HepG2 (cell line): ENCODE measurements around the gene FOSB. TPM values are rescaled to one million over a fixed set of nuclear protein-coding genes. Genes with fewer than 3 reads are reported as not detected.
A peak's percentile ranks its signal among the peaks of the same experiment; 100 is the strongest.

Experiments
- BHLHE40 ChIP-seq: IDR thresholded peaks from 2 replicates; pipeline ENCODE4 v1.6.1; 2011; ENCODE audit warnings: low read length, improper control_type of control experiment
- CREBL2 ChIP-seq: sonication (generic); formaldehyde crosslinking; IDR thresholded peaks from 2 replicates; pipeline ENCODE4 v1.8.1; 2023; ENCODE audit warnings: missing genetic modification reagents, mild to moderate bottlenecking, borderline replicate concordance
- DZIP1 ChIP-seq: sonication (generic); formaldehyde crosslinking; IDR thresholded peaks from 2 replicates; pipeline ENCODE4 v1.5.0; 2020; ENCODE audit warnings: mild to moderate bottlenecking, missing genetic modification reagents
- ERF ChIP-seq: IDR thresholded peaks from 2 replicates; pipeline ENCODE4 v1.6.1; 2018; ENCODE audit warnings: missing biosample characterization, missing genetic modification reagents
- ESRRA ChIP-seq: sonication (generic); formaldehyde crosslinking; IDR thresholded peaks from 2 replicates; pipeline ENCODE4 v1.5.1; 2020; ENCODE audit warnings: mild to moderate bottlenecking, low read depth, missing genetic modification reagents
- FOXO1 ChIP-seq: sonication (generic); formaldehyde crosslinking; IDR thresholded peaks from 2 replicates; pipeline ENCODE4 v1.4.0; 2020; ENCODE audit warnings: missing genetic modification reagents
- HNRNPUL1 ChIP-seq: fragments of 200-400 bp; formaldehyde crosslinking; IDR thresholded peaks from 2 replicates; pipeline ENCODE4 v1.6.1; 2017; ENCODE audit warnings: low read depth, mild to moderate bottlenecking, low read length, moderate library complexity
- HOMEZ ChIP-seq: IDR thresholded peaks from 2 replicates; pipeline ENCODE4 v1.6.1; 2016; ENCODE audit warnings: low read depth
- NFKB2 ChIP-seq: sonication (generic); formaldehyde crosslinking; IDR thresholded peaks from 2 replicates; pipeline ENCODE4 v1.4.0; 2020; ENCODE audit warnings: missing genetic modification reagents, borderline replicate concordance
- PAF1 ChIP-seq: IDR thresholded peaks from 2 replicates; pipeline ENCODE4 v1.6.1; 2016; ENCODE audit warnings: missing genetic modification reagents, missing compliant biosample characterization
- POGZ ChIP-seq: sonication (generic); formaldehyde crosslinking; IDR thresholded peaks from 2 replicates; pipeline ENCODE4 v1.4.0; 2020; ENCODE audit warnings: mild to moderate bottlenecking, missing genetic modification reagents
- REXO4 ChIP-seq: sonication (generic); formaldehyde crosslinking; IDR thresholded peaks from 2 replicates; pipeline ENCODE4 v1.8.0; 2022; ENCODE audit warnings: missing genetic modification reagents, mild to moderate bottlenecking, borderline replicate concordance
- RORA ChIP-seq: sonication (generic); formaldehyde crosslinking; IDR thresholded peaks from 2 replicates; pipeline ENCODE4 v1.5.0; 2020; ENCODE audit warnings: mild to moderate bottlenecking, missing genetic modification reagents, moderate library complexity
- SETDB1 ChIP-seq: sonication (generic); formaldehyde crosslinking; IDR thresholded peaks from 2 replicates; pipeline ENCODE4 v1.5.1; 2020; ENCODE audit warnings: missing genetic modification reagents, mild to moderate bottlenecking, borderline replicate concordance
- SOX13 ChIP-seq, 3 experiments: fragments of 450-650 bp in 1 of 3; sonication (generic) in 1 of 3; formaldehyde crosslinking in 1 of 3; IDR thresholded peaks in 2 of 3; conservative IDR thresholded peaks in 1 of 3; 2 replicates each; pipeline versions ENCODE4 v1.5.0 to v1.6.1; 2016 to 2020; ENCODE audit warnings: antibody characterized with exemption in 1 of 3, mild to moderate bottlenecking in 1 of 3, missing compliant biosample characterization in 1 of 3, missing genetic modification reagents in 1 of 3, moderate library complexity in 1 of 3
- SP140L ChIP-seq: sonication (generic); formaldehyde crosslinking; IDR thresholded peaks from 2 replicates; pipeline ENCODE4 v1.4.0; 2020; ENCODE audit warnings: missing genetic modification reagents, borderline replicate concordance
- SP4 ChIP-seq: sonication (generic); formaldehyde crosslinking; IDR thresholded peaks from 2 replicates; pipeline ENCODE4 v1.8.1; 2023; ENCODE audit warnings: mild to moderate bottlenecking, missing genetic modification reagents
- SRF ChIP-seq: IDR thresholded peaks from 2 replicates; pipeline ENCODE4 v1.6.1; 2011; ENCODE audit warnings: mild to moderate bottlenecking, low read depth, low read length, moderate library complexity
- TCF7L2 ChIP-seq: IDR thresholded peaks from 2 replicates; pipeline ENCODE4 v1.6.1; 2011; ENCODE audit warnings: mild to moderate bottlenecking, low read depth, low read length, moderate library complexity
- U2AF2 ChIP-seq: fragments of 200-400 bp; formaldehyde crosslinking; IDR thresholded peaks from 2 replicates; pipeline ENCODE4 v1.6.1; 2017; ENCODE audit warnings: low read depth, mild to moderate bottlenecking, low read length
- YEATS2 ChIP-seq: sonication (generic); formaldehyde crosslinking; IDR thresholded peaks from 2 replicates; pipeline ENCODE4 v1.4.0; 2020; ENCODE audit warnings: missing genetic modification reagents, borderline replicate concordance
- ZFP62 ChIP-seq: sonication (generic); formaldehyde crosslinking; IDR thresholded peaks from 2 replicates; pipeline ENCODE4 v1.4.0; 2020; ENCODE audit warnings: missing genetic modification reagents
- ZNF24 ChIP-seq: fragments of 450-650 bp; IDR thresholded peaks from 2 replicates; pipeline ENCODE4 v1.6.1; 2017; ENCODE audit warnings: antibody characterized with exemption, mild to moderate bottlenecking
- ZNF362 ChIP-seq: sonication (generic); formaldehyde crosslinking; IDR thresholded peaks from 2 replicates; pipeline ENCODE4 v1.4.0; 2020; ENCODE audit warnings: missing genetic modification reagents, mild to moderate bottlenecking, borderline replicate concordance
- polyA plus RNA-seq, 8 experiments: library from polyadenylated mRNA; depleted of rRNA in 3 of 8; stranded (reverse) in 7 of 8; unstranded in 1 of 8; fragments of >200 nt; fragmentation: Illumina TruSeq in 4 of 8; extraction: Trizol in 4 of 8; gene quantifications; 2 replicates each; pipeline versions ENCODE4 v1.2.1 to v1.2.3, GENCODE V29; 2011 to 2016; ENCODE audit warnings: low read depth in 4 of 8, missing spikeins in 1 of 8, mixed read lengths in 1 of 8; ENCODE audit not compliant: insufficient read depth in 1 of 8
- total RNA-seq, 5 experiments: library from RNA; depleted of rRNA; stranded (reverse); fragments of >200 nt; fragmentation: Illumina TruSeq; extraction: Trizol; gene quantifications; 2 replicates each; pipeline ENCODE4 v1.2.3, GENCODE V29; 2016; ENCODE audit warnings: low read depth in 1 of 5

The FOSB gene
- total and polyA plus RNA-seq, 2 of the 13 experiments (the other 11 are each of a cell fraction or from before 2014, with no cell fraction given), result 2.8 to 6.0 TPM

- no peak for TF ChIP-seq HNRNPUL1
- TF ChIP-seq SOX13 (IDR thresholded peaks at IDR 0.05), result no peak
- TF ChIP-seq SOX13 (CRISPR knock-in tag; conservative IDR thresholded peaks at IDR 0.05 in 1 of 2, IDR thresholded peaks at IDR 0.05 in 1 of 2), result peak in 1 of 2 experiments; percentile 67; a peak in 2 of 4 replicates
- TF ChIP-seq U2AF2, result no peak
- peak; percentile 56; the same call in 1 of the 2 replicates for TF ChIP-seq ERF (CRISPR knock-in tag)
- peak; percentile 42; the same call in 1 of the 2 replicates for TF ChIP-seq NFKB2 (CRISPR knock-in tag)
- no peak for TF ChIP-seq SP4
- no peak for TF ChIP-seq DZIP1 (CRISPR knock-in tag)
- no peak for TF ChIP-seq ZFP62
- TF ChIP-seq SETDB1 (CRISPR knock-in tag), result no peak
- no peak for TF ChIP-seq TCF7L2
- no peak; the same call in 1 of the 2 replicates for TF ChIP-seq CREBL2 (CRISPR knock-in tag)
- no peak for TF ChIP-seq RORA (CRISPR knock-in tag)
- TF ChIP-seq SP140L, result no peak
- TF ChIP-seq REXO4 (CRISPR knock-in tag), result no peak
- peak; percentile 48; the same call in 1 of the 2 replicates for TF ChIP-seq FOXO1 (CRISPR knock-in tag)
- TF ChIP-seq ZNF362 (CRISPR knock-in tag), result peak; percentile 41; the same call in 1 of the 2 replicates
- no peak for TF ChIP-seq SRF
- peak; percentile 71; the same call in 1 of the 2 replicates for TF ChIP-seq YEATS2 (CRISPR knock-in tag)
- TF ChIP-seq ESRRA (CRISPR knock-in tag), result peak; percentile 70; the same call in 1 of the 2 replicates
- peak; percentile 93 for TF ChIP-seq BHLHE40
- TF ChIP-seq ZNF24, result peak; percentile 72; the same call in 1 of the 2 replicates
- 0 out of 2 replicates have a peak, but pooled peaks have one; percentile 19 for TF ChIP-seq HOMEZ (CRISPR knock-in tag)
- TF ChIP-seq POGZ, result 0 out of 2 replicates have a peak, but pooled peaks have one; percentile 42
- TF ChIP-seq PAF1 (CRISPR knock-in tag), result no peak
These were observed 11.9 kb upstream of the FOSB start (continued) for GRCh38 chr19:45455707-45456499.
